Stimulated activated CD8-positive, alpha-beta memory T cell treated with anti-CD3 and anti-CD28 coated beads, Interleukin-15, amount 100 ng/mL, for 1 hour (primary cell): ENCODE data around the gene RAI1.
"Not testable (repeated sequence)": the region's sequence is repeated elsewhere in the genome, so short reads cannot be mapped to it uniquely, and the experiment has no call there.

Source experiments
- DNase-seq: peaks from one replicate; pipeline ENCODE4 v3.0.0-alpha.2; 2020; ENCODE audit warnings: low read depth

The RAI1 gene

DNA sequence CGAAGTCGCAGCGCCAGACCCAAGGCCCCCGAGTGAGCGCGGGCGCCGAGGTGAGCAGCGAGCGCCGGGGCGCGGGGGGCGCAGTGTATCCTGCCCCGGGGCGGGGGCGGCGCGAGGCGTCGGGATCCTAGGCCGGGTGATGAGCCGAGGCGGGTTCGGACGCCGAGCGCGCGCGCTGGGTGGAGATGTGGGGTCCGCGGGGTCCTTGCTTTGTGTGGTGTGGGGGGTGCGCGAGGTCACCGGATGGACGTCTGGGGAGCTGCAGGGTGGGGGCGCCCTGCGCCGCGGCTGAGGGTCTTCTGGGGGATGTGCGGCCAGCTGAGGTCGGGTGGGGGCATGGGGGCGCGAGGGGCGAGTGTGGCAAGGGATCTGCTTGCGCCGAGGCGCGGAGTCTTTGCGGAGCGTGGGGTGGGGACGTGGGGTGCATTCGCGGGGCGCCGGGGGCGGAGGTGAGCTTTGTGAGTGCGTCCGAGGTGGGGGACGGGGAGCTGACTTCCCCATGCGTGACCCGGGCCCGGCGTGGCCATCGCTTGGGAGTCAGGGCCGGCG lies 560 bp downstream of the RAI1 start:
- no peak for DNase-seq

- DNase-seq: no peak
Measured at GRCh38 chr17:17682293-17682736, 1.1 kb downstream of the RAI1 start.

GRCh38 chr17:17682737-17683680 lies 1.8 kb downstream of the RAI1 start:
- DNase-seq: peak; percentile 30

- DNase-seq: no peak
Measured at GRCh38 chr17:17683710-17684365, 2.6 kb downstream of the RAI1 start.

GRCh38 chr17:17684906-17685774 lies 3.9 kb downstream of the RAI1 start:
- no peak for DNase-seq

- no peak for DNase-seq
Measured at GRCh38 chr17:17685775-17686291, 4.6 kb downstream of the RAI1 start.

DNA sequence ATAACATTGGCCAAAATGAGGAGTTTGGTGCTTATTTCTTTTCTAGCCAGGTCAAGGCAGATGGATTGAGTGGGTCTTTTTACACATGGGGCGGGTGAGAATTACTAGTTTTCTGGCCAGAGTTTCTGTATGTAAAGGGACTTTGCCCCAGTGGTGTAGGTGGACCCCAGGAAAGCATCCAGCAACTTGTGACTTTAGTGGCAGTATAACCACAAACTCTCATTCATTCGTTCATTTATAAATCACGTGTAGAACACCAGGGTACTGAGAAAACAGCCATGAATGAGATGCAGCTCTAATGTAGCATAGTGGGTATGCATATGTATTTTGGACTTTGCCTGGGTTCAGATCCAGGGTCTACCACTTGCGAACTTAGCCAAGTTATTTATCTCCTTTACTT lies 8.1 kb downstream of the RAI1 start:
- no peak for DNase-seq

DNA sequence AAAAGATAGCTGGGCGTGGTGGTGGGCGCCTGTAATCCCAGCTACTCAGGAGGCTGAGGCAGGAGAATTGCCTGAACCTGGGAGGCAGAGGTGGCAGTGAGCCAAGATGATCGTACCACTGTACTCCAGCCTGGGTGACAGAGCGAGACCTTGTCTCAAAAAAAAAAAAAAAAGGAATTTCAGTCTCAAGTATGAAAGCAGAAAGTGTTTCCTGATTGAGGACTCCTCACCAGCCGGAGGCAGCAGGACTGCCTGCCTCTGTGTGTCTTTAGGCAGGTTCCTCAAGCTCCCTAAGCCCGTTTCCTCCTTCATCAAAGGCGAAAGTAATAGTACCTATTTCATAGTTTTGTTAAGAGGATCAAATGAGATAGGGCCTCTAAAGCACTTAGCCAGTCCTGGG lies 9.0 kb downstream of the RAI1 start:
- DNase-seq: not testable (repeated sequence)

DNA sequence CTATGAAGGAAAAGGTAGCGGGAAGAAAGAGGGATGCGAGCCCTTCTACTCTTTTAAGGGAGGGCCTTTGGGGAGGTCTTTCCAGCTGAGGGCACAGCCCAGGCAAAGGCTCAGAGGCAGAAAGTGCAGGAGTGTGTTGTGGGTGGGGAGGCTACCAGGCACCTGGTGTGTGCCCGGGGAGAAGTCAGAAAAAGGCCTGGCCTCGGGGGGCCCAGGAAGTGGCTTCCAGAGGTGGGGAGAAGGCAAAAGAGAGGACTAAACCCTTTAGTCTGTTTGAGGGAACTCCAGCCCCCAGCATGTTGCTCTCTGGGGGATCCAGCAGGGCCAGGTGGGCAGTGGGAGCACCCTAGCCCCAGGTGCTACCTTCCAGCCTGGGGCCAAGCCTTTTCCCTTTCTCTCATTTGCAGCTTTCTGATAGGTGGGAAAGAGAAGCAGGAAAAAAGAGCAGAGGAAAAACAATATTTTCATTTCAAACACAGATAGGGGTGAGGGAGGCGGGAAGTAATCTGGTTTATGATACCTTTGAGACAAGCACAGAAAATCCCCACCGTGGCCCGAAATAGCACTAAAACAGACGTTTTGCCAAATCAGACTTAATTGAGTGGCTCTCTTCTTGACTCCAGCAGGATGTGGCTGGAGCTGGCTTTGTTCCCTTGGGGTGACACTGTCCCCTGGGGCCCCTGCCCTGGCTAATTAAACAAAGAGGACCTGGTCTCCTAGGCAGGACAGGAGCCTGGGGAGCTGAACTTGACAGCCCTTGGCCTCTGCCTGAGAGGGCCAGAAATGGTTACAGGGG lies 10.4 kb downstream of the RAI1 start:
- no peak for DNase-seq

- DNase-seq: no peak
Measured at GRCh38 chr17:17692353-17693252, 11.3 kb downstream of the RAI1 start.

DNA sequence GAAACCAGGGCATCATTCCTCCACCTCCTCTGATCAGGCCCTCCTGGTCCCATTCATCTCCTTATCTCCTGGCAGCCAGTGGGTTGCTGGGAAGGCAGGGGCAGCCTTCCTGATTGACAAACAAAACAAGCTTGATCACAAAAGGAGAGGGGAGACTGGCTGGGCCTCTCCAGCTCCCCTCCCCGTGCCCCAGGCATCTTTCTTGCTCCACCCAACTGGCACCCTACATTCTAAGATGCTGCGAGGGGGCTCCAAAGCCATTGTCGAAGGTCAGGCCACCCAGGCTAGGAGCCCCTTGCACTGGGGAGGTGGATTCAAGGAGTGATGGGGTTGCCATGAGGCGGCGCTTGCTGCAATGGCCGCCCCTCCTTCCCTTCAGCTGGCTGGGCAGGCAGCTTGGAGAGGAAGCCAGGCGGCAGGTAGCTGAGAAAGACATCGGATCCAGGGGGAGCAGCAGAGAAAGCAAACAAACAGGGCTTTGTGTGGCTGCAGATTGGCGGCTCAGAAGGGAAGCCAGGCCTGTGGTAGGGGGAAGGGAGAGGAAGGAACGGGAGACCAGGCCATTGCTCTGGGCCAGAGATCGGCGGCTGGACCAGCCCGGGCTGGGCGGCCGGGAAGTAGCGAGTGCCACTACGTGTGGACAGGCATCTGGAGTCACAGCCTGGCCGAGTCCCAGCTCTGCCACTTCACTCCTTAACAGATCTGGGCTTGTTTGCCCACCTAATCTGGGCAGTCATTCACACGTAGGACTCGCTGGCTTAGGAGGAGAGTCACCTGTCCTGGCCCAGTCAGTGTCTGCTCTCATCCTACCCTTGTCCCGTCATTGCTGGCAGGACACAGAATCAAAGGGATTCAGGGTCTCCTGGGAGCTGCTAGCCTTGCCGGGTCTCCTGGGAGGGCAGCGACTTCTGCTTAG lies 12.3 kb downstream of the RAI1 start:
- no peak for DNase-seq

DNA sequence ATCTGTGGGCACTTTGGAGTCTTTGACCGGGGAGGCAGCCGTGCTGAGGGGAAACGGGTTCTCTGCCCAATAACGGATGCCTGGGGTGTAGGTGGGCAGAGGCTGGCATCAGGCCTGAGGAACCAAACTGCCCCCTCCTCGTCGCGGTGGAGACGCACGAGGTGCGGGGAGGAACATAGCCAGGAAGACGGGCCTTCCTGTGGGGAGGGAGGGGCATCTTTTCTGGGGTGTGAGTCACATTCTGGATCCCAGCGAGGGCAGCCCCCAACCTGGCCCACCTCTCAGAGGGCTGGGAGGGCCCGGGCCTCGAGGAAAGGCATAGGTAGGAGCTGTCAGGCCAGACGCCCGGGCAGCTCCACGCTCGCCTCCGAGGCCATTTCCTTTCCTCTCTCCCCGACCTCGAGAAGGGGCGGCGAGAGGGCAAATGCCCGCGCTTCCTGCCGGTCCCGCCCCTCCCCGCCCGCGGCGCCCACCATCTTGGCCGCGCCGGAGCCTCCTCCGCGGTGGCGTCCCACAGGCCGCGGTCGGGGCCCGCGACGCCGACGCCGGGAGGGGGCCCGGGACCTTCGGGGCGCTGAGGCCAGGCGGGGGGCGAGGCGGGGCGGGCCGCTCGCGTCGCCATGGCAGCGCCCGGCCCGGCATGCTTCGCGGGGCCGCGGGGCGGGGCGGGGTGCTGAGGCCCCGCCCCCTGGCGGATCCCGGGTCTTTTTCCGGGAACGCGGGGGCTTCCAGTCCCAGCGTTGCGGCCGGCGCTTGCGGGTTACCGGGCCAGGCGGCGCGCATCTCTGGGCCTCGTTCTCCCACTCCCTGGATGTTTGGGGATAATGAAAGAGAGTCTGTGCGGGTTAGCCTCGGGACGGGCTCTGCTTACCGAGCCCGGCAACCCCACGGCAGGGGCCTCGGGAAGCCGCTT lies 13.2 kb downstream of the RAI1 start:
- DNase-seq: peak; percentile 33

DNA sequence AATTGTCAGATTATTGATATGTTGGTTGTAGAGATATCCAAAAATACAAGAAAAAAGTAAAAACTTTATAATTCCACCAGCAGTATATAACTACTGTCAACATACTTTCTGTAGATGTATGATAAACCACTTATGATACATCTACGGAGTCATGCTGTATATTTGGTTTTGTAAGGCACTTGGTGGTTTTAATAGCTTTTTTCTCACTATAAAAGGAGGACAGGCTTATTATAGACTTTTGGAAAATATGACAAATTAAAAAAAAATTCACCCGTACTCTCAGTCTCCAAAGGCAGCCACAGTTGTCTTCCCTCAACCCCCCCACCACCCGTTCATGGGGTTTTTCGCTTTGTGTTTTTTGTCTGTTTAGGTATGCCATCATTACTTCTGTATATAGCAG lies 14.8 kb downstream of the RAI1 start:
- DNase-seq: no peak

GRCh38 chr17:17696882-17697633 lies 15.8 kb downstream of the RAI1 start:
- no peak for DNase-seq

GRCh38 chr17:17698371-17698770 lies 17.1 kb downstream of the RAI1 start:
- DNase-seq: no peak

DNA sequence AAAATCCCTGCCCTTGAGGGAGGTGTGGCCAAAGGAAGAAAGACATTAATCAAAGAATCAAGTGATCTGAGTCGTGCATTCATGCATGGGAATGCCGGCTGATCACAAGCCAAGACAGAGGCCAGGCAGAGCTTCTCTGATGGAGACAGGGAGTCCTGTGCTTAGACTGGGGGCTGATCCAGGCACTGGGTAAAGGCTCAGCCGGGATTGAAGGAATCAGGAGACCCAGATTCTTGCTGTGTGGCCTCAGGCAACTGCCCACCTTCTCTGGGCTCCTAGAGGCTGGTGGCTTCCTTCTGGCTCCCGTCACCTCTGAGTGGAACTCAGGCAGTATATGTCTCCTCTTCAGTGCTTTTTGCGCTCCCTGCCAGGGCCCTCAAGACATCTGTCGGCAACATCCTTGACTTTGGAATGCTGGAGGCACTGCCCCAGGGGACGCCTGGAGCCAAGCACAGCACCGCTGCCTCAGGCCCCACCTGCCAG lies 17.7 kb downstream of the RAI1 start:
- DNase-seq: no peak

DNA sequence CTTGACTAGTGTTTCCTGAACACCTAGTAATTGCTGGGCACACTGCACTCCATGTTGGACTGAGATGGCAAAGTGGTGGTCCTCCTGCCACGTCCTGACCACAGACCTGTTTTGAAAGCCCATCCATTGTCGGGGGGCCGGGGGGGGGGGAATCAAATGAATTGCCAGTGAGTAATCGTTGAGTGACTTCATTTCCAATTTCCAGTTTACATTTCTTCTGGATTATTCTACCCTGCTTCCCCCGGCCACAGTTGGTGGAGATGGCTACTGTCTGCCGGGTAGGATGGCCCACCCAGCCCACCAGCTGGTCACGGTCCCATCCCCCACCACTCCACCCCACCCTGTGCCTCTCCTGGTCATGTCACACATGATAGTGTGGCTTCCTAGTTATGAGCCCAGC lies 18.2 kb downstream of the RAI1 start:
- DNase-seq: no peak
